H1 (cell line): ENCODE results near the gene FA2H. TPM values are rescaled to one million over a fixed set of nuclear protein-coding genes. Genes with fewer than 3 reads are reported as not detected.

Experiments used
- CTCF ChIA-PET: fragments of 300-600 bp; sonication (Branson Sonifier 250); formaldehyde crosslinking; loops from one replicate; lab custom pipeline; 2021; ENCODE audit not compliant: partially characterized antibody; lab: Charles Lee
- POLR2A ChIA-PET: fragments of 300-600 bp; sonication (Branson Sonifier 250); formaldehyde crosslinking; loops from one replicate; lab custom pipeline; 2021; ENCODE audit warnings: inconsistent platforms; ENCODE audit not compliant: partially characterized antibody; lab: Charles Lee
- DNase-seq, 2 experiments: peaks; one replicate each; pipeline versions ENCODE4 v3.0.0 to v3.0.0-alpha.2; 2010 to 2022; ENCODE audit warnings: low spot score in 2 of 2, low read depth in 1 of 2, mixed read lengths in 1 of 2
- FAIRE-seq: peaks from 2 replicates; lab custom pipeline; 2011; peaks lifted over from hg19 to GRCh38; lab: Jason Lieb, UNC
- H2AFZ ChIP-seq: 2 replicates; pipeline ENCODE4 v1.8.1; 2012; ENCODE audit warnings: low read length, inconsistent platforms
- H2AK5ac ChIP-seq: 2 replicates; pipeline ENCODE4 v1.6.1; 2013; ENCODE audit warnings: low read depth, low read length
- H2BK120ac ChIP-seq: replicated peaks from 2 replicates; pipeline ENCODE3; 2013; ENCODE audit warnings: low read depth, low read length, inconsistent platforms
- H2BK12ac ChIP-seq: 2 replicates; pipeline ENCODE4 v1.6.1; 2013; ENCODE audit warnings: low read depth, low read length
- H2BK15ac ChIP-seq: 2 replicates; pipeline ENCODE4 v1.6.1; 2013; ENCODE audit warnings: low read length
- H2BK20ac ChIP-seq: 2 replicates; pipeline ENCODE4 v1.6.1; 2013; ENCODE audit warnings: low read length
- H2BK5ac ChIP-seq: 2 replicates; pipeline ENCODE4 v1.6.1; 2013; ENCODE audit warnings: low read depth, low read length
- H3K14ac ChIP-seq: 2 replicates; pipeline ENCODE4 v1.6.1; 2013; ENCODE audit warnings: inconsistent platforms; ENCODE audit not compliant: insufficient read length
- H3K18ac ChIP-seq: 2 replicates; pipeline ENCODE4 v1.6.1; 2013; ENCODE audit warnings: low read length; ENCODE audit errors: extremely low read depth
- H3K23ac ChIP-seq: 2 replicates; pipeline ENCODE4 v1.6.1; 2013; ENCODE audit warnings: inconsistent platforms; ENCODE audit not compliant: insufficient read length
- H3K23me2 ChIP-seq: 2 replicates; pipeline ENCODE4 v1.6.1; 2013; ENCODE audit warnings: low read depth, low read length
- H3K27ac ChIP-seq: 2 replicates; pipeline ENCODE4 v1.6.1; 2011; ENCODE audit warnings: low read depth, low read length, inconsistent platforms
- H3K27me3 ChIP-seq, 4 experiments: replicated peaks in 1 of 4; 1 replicate in 1 of 4; 2 replicates in 3 of 4; pipeline versions ENCODE4 v1.6.1 to v1.8.1; 2011 to 2013; ENCODE audit warnings: low read length in 3 of 4, mild to moderate bottlenecking in 3 of 4, inconsistent platforms in 2 of 4, mixed read lengths in 2 of 4, moderate library complexity in 1 of 4; ENCODE audit not compliant: control insufficient read depth in 3 of 4, insufficient read depth in 3 of 4; ENCODE audit errors: extremely low read depth in 1 of 4
- H3K36me3 ChIP-seq, 4 experiments: 2 replicates each; pipeline versions ENCODE4 v1.6.1 to v1.8.1; 2011 to 2013; ENCODE audit warnings: mild to moderate bottlenecking in 4 of 4, low read length in 3 of 4, moderate library complexity in 2 of 4, control low read depth in 1 of 4, inconsistent platforms in 1 of 4; ENCODE audit not compliant: insufficient read depth in 4 of 4, control insufficient read depth in 2 of 4
- H3K4ac ChIP-seq: replicated peaks from 2 replicates; pipeline ENCODE3; 2013; ENCODE audit warnings: low read length, low read depth, mixed read lengths, inconsistent platforms; ENCODE audit not compliant: insufficient read length
- H3K4me1 ChIP-seq, 4 experiments: replicated peaks in 1 of 4; 1 replicate in 1 of 4; 2 replicates in 3 of 4; pipeline versions ENCODE4 v1.6.1 to v1.8.1; 2011 to 2013; ENCODE audit warnings: low read length in 3 of 4, inconsistent platforms in 2 of 4, mixed read lengths in 1 of 4; ENCODE audit not compliant: insufficient read depth in 4 of 4, control insufficient read depth in 3 of 4
- H3K4me2 ChIP-seq, 2 experiments: 2 replicates each; pipeline versions ENCODE4 v1.6.1 to v1.8.1; 2011 to 2013; ENCODE audit warnings: low read depth in 2 of 2, low read length in 2 of 2, control low read depth in 1 of 2, inconsistent platforms in 1 of 2, mild to moderate bottlenecking in 1 of 2; ENCODE audit not compliant: insufficient read depth in 1 of 2
- H3K4me3 ChIP-seq, 4 experiments: fragments of 200-600, 300-600 bp in 1 of 4; sonication (generic), shearing (Covaris generic), sonication (Bioruptor Twin) in 1 of 4; 2 replicates each; pipeline versions ENCODE4 v1.5.1 to v1.8.1; 2011 to 2016; ENCODE audit warnings: low read length in 4 of 4, low read depth in 3 of 4, control low read depth in 2 of 4, inconsistent platforms in 2 of 4, mild to moderate bottlenecking in 2 of 4, mixed read lengths in 1 of 4, moderate library complexity in 1 of 4; ENCODE audit not compliant: insufficient read depth in 2 of 4; ENCODE audit errors: extremely low read depth in 1 of 4
- H3K56ac ChIP-seq: replicated peaks from 2 replicates; pipeline ENCODE3; 2013; ENCODE audit warnings: low read depth, mild to moderate bottlenecking, mixed read lengths, low read length, inconsistent platforms; ENCODE audit not compliant: insufficient read length
- H3K79me1 ChIP-seq: 2 replicates; pipeline ENCODE4 v1.6.1; 2013; ENCODE audit warnings: low read depth, low read length, control low read depth
- H3K79me2 ChIP-seq, 2 experiments: 2 replicates each; pipeline versions ENCODE4 v1.6.1 to v1.8.1; 2012 to 2013; ENCODE audit warnings: low read length in 2 of 2, mild to moderate bottlenecking in 2 of 2, inconsistent platforms in 1 of 2; ENCODE audit not compliant: insufficient read depth in 2 of 2, control insufficient read depth in 1 of 2
- H3K9ac ChIP-seq, 4 experiments: replicated peaks in 1 of 4; 1 replicate in 1 of 4; 2 replicates in 3 of 4; pipeline versions ENCODE4 v1.6.1 to v1.8.1; 2011 to 2013; ENCODE audit warnings: low read depth in 3 of 4, low read length in 3 of 4, control low read depth in 2 of 4, mild to moderate bottlenecking in 2 of 4, moderate library complexity in 2 of 4, inconsistent platforms in 1 of 4; ENCODE audit errors: extremely low read depth in 1 of 4
- H3K9me3 ChIP-seq, 2 experiments: 2 replicates each; pipeline versions ENCODE4 v1.6.1 to v1.8.1; 2012 to 2013; ENCODE audit warnings: mild to moderate bottlenecking in 2 of 2, moderate library complexity in 2 of 2, control low read depth in 1 of 2, inconsistent platforms in 1 of 2, low read depth in 1 of 2, low read length in 1 of 2, mixed read lengths in 1 of 2; ENCODE audit not compliant: insufficient read depth in 2 of 2
- H4K20me1 ChIP-seq, 2 experiments: replicated peaks in 1 of 2; 2 replicates each; pipeline versions ENCODE3 to v1.8.1; 2011 to 2013; ENCODE audit warnings: inconsistent platforms in 2 of 2, low read length in 2 of 2, mild to moderate bottlenecking in 1 of 2; ENCODE audit not compliant: insufficient read depth in 2 of 2, control insufficient read depth in 1 of 2
- H4K5ac ChIP-seq: 2 replicates; pipeline ENCODE4 v1.6.1; 2013; ENCODE audit warnings: low read length, low read depth, mixed read lengths, inconsistent platforms; ENCODE audit not compliant: insufficient read length
- H4K8ac ChIP-seq: 2 replicates; pipeline ENCODE4 v1.8.0; 2013; ENCODE audit warnings: mild to moderate bottlenecking, moderate library complexity, low read length, inconsistent platforms; ENCODE audit not compliant: insufficient read depth; ENCODE audit errors: extremely low read depth
- H4K91ac ChIP-seq: replicated peaks from 2 replicates; pipeline ENCODE3; 2013; ENCODE audit warnings: low read length, mixed read lengths, inconsistent platforms; ENCODE audit not compliant: insufficient read length
- CBX5 ChIP-seq: fragments of 300-800, 300-1000 bp; sonication (generic); IDR thresholded peaks from 2 replicates; pipeline ENCODE4 v1.7.1; 2016; ENCODE audit warnings: antibody characterized with exemption, low read length, low read depth
- EZH2 ChIP-seq: fragments of 200-600 bp; sonication (generic); IDR thresholded peaks from 2 replicates; pipeline ENCODE4 v1.7.1; 2012; ENCODE audit warnings: low read depth, mild to moderate bottlenecking, moderate library complexity, low read length, inconsistent platforms; ENCODE audit not compliant: severe bottlenecking
- KDM1A ChIP-seq: fragments of 200-600, 300-600 bp; sonication (generic); IDR thresholded peaks from 2 replicates; pipeline ENCODE4 v1.7.1; 2016; ENCODE audit warnings: mild to moderate bottlenecking, low read length, borderline replicate concordance
- KDM4A ChIP-seq: IDR thresholded peaks from one replicate; pipeline ENCODE4 v1.7.1; 2012; ENCODE audit warnings: low read depth, mild to moderate bottlenecking, moderate library complexity, low read length, inconsistent platforms; ENCODE audit not compliant: severe bottlenecking
- KDM5A ChIP-seq: fragments of 200-600 bp; IDR thresholded peaks from 2 replicates; pipeline ENCODE4 v1.7.1; 2012; ENCODE audit warnings: mild to moderate bottlenecking, low read length, inconsistent platforms, mixed read lengths
- PHF8 ChIP-seq: fragments of 200-600 bp; sonication (generic); conservative IDR thresholded peaks from 2 replicates; pipeline ENCODE4 v1.7.1; 2012; ENCODE audit warnings: low read depth, mild to moderate bottlenecking, inconsistent platforms, low read length, moderate library complexity
- RAD21 ChIP-seq, 2 experiments: IDR thresholded peaks in 1 of 2; conservative IDR thresholded peaks in 1 of 2; 2 replicates each; pipeline ENCODE4 v1.6.1; 2011; ENCODE audit warnings: low read depth in 2 of 2, low read length in 2 of 2, improper control_type of control experiment in 1 of 2, inconsistent platforms in 1 of 2, mild to moderate bottlenecking in 1 of 2, moderate library complexity in 1 of 2
- SP1 ChIP-seq: IDR thresholded peaks from 2 replicates; pipeline ENCODE4 v1.6.1; 2011; ENCODE audit warnings: low read depth, low read length
- SP2 ChIP-seq: IDR thresholded peaks from 2 replicates; pipeline ENCODE4 v1.6.1; 2012; ENCODE audit warnings: mild to moderate bottlenecking, low read length, inconsistent platforms
- TAF7 ChIP-seq: optimal IDR thresholded peaks from 2 replicates; pipeline ENCODE3; 2011; ENCODE audit warnings: low read depth, mild to moderate bottlenecking, inconsistent platforms, low read length, moderate library complexity, borderline replicate concordance
- WGBS, 2 experiments: shearing (Covaris generic) in 1 of 2; methylation state at CpG; one replicate each; pipeline versions ENCODE4 v1.1.6 to v1.1.7; 2013 to 2015; ENCODE audit warnings: low lambda C conversion rate in 2 of 2, mixed read lengths in 2 of 2, inconsistent platforms in 1 of 2, low coverage in 1 of 2, missing lambda C conversion rate in 1 of 2; ENCODE audit not compliant: insufficient replicate concordance in 2 of 2, insufficient coverage in 1 of 2, insufficient read length in 1 of 2; ENCODE audit errors: extremely low coverage in 1 of 2, missing lambda C conversion rate in 1 of 2; 5-methylcytosine and 5-hydroxymethylcytosine counted together
- polyA plus RNA-seq, 7 experiments: library from polyadenylated mRNA; depleted of rRNA in 3 of 7; stranded (reverse) in 5 of 7; unstranded in 2 of 7; fragments of >200 nt in 5 of 7; fragments of 200-250 nt in 2 of 7; gene quantifications; 1 replicate in 5 of 7; 2 replicates in 1 of 7; 4 replicates in 1 of 7; pipeline versions ENCODE4 v1.2.1 to v1.2.3, GENCODE V29; 2011 to 2013; ENCODE audit warnings: missing spikeins in 2 of 7, mixed read lengths in 2 of 7
- total RNA-seq: library from RNA; stranded (reverse); fragmentation: NEBNext Ultra II Directional; extraction: Animal tissue kit (Norgen Biotek cat#: 25700); gene quantifications from 2 replicates; pipeline ENCODE4 v1.2.1, GENCODE V29; 2021

FA2H gene
- total and polyA plus RNA-seq, 2 of the 8 experiments (the other 6 are each of a cell fraction or from before 2014, with no cell fraction given), result 2.1 to 2.5 TPM

DNA sequence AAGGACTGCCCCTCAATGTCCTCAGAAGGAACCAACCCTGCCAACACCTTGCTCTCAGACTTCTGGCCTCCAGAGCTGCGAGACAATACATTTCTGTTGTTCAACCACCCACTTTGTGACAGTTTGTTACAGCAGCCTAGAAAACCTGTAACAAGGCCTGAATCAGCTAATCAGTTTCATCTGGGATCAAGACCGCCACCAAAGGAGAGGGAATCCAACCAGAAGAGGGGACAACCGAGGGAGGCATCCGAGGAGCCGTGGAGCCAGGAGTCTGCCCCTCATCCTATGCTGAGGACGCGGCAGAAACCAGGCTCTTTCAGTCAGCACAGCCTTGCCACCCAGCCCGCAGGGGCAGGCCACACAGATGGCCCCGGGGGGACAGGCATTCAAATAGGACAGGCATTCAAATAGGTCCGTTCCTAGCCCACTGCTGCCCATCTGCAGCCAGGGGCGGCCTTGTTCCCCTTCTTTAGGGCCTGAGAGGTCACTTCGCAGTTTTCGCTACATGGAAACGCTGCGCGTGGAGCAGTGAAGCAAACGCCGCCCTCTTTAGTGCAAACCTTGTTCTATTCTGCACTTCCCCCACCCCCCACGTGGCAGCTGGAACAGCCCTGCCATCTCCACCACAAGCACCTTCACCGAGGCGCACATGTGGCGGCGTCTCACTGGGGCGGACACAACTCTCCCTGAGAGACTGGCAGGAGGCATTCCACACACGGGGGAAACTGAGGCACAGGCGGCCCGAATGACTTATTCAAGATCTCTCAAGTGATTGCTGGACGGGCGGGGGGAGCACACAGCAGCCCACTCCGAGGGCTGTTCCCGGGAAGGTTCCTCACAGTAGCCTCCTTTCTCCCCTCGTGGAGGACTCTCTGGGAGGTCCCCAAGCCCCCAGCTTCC, 26.7 kb downstream of the FA2H start:
- H4K91ac ChIP-seq, result no peak overlapping the region
- no peak overlapping the region for H3K9ac ChIP-seq
- H2BK15ac ChIP-seq, result no peak overlapping the region; the same call in 1 of the 2 replicates
- peaks cover 2 to 14% (median 6%) of the 10 kb centered on the region in 4 experiments; a peak in 6 of 7 replicates for H3K4me1 ChIP-seq
- ChIA-PET POLR2A (interaction anchor here (0.7 kb wide), 1 partner anchor 318 kb away, joined by 3 read pairs; no protein-coding TSS in a partner anchor), CTCF (interaction anchor here (1.4 to 32.9 kb wide), 3 partner anchors 8 to 65 kb away, joined by 3 to 576 read pairs (median 3); no protein-coding TSS in a partner anchor)
- no peak overlapping the region for H3K18ac ChIP-seq
- no peak overlapping the region for H2AFZ ChIP-seq
- H3K23me2 ChIP-seq, result no peaks in the 10 kb centered on the region
- no peak overlapping the region for H3K56ac ChIP-seq
- no peak overlapping the region for H4K5ac ChIP-seq
- DNase-seq (no peak), FAIRE-seq (no peak)
- no peak overlapping the region for H3K14ac ChIP-seq
- H3K23ac ChIP-seq, result no peak overlapping the region
- no peak overlapping the region for H3K4me2 ChIP-seq
- H3K79me1 ChIP-seq, result no peaks in the 10 kb centered on the region
- H4K20me1 ChIP-seq, result no peaks in the 10 kb centered on the region
- no peaks in the 10 kb centered on the region for H3K36me3 ChIP-seq
- peak overlapping the region; percentile 95 for H2AK5ac ChIP-seq
- H2BK5ac ChIP-seq, result no peak overlapping the region
- H3K9me3 ChIP-seq, result no peaks in the 10 kb centered on the region
- no peaks in the 10 kb centered on the region for H3K27me3 ChIP-seq
- WGBS, 2 experiments, result 92% methylated on average over 31 of the region's 32 CpGs; no CpG with 5 or more reads in 1 of the 2 experiments
- peak overlapping the region; percentile 48; the same call in 1 of the 2 replicates for H2BK20ac ChIP-seq
- H2BK12ac ChIP-seq, result 0 out of 2 replicates have a peak overlapping the region, but pooled peaks have one; percentile 23
- H3K27ac ChIP-seq, result no peak overlapping the region
- H3K79me2 ChIP-seq, result no peaks in the 10 kb centered on the region
- H2BK120ac ChIP-seq, result no peak overlapping the region
- H4K8ac ChIP-seq, result no peak overlapping the region
- no peak overlapping the region for H3K4ac ChIP-seq
- no peak overlapping the region for H3K4me3 ChIP-seq
- no peak for TF ChIP-seq KDM1A
- no peak for TF ChIP-seq RAD21 (IDR thresholded peaks at IDR 0.05 in 1 of 2, conservative IDR thresholded peaks at IDR 0.05 in 1 of 2; ENCODE audit: low read depth in 2 of 2, low read length in 2 of 2)
- no peak for TF ChIP-seq SP1
- no peak for TF ChIP-seq TAF7
- no peak for TF ChIP-seq EZH2
- no peak for TF ChIP-seq SP2
- no peak for TF ChIP-seq PHF8
- TF ChIP-seq KDM4A, result no peak
- no peak for TF ChIP-seq KDM5A
- no peak for TF ChIP-seq CBX5
